GM18873 (cell line): Measurements from ENCODE around the gene IFNAR2.

ENCODE experiments used
- ATAC-seq: cut with Tn5 transposase; IDR thresholded peaks from one replicate; pipeline ENCODE4 v1.9.1; 2021; ENCODE audit warnings: mild to moderate bottlenecking, moderate library complexity, moderate number of reproducible peaks; ENCODE audit not compliant: unreplicated experiment, low FRiP score

The IFNAR2 gene

DNA sequence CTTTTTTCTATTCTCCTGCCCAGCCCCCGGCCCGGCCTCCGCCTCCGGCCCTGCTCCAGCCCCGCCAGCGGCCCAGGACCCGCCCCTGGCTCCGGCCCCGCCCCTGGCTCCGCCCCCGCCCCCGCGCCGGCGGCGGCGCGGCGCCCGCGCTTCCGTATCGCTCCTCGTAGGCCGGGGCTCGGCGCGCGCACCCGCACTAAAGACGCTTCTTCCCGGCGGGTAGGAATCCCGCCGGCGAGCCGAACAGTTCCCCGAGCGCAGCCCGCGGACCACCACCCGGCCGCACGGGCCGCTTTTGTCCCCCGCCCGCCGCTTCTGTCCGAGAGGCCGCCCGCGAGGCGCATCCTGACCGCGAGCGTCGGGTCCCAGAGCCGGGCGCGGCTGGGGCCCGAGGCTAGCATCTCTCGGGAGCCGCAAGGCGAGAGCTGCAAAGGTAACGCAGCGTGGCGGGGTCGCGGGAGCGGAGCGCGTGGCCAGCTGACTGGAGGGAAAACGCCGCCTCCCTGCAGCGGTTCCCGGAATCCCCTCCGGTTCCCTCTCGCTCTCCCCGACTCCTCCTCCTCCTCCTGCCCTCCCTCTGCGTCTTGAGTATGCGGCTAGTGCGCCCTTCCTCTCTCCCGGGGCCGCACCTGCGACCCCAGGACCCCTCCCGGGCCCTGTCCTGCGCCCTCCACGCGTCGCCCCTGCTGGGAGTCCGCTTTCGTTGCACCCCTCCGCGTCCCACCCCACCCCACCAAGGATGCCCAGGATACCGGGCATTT, at the start of gene IFNAR2:
Gene IFNAR2, plus strand, starts transcription at position 155 of the 761 bp plus-strand sequence. CDS start 11,985 bp downstream, outside the sequence.
- no peak for ATAC-seq

- ATAC-seq: no peak
These were observed 43.9 kb upstream of the IFNAR2 start for GRCh38 chr21:33185852-33186251.

- ATAC-seq: no peak
These were observed 42.5 kb upstream of the IFNAR2 start for GRCh38 chr21:33187276-33187675.

GRCh38 chr21:33189237-33189636, 40.5 kb upstream of the IFNAR2 start:
- ATAC-seq: no peak

DNA sequence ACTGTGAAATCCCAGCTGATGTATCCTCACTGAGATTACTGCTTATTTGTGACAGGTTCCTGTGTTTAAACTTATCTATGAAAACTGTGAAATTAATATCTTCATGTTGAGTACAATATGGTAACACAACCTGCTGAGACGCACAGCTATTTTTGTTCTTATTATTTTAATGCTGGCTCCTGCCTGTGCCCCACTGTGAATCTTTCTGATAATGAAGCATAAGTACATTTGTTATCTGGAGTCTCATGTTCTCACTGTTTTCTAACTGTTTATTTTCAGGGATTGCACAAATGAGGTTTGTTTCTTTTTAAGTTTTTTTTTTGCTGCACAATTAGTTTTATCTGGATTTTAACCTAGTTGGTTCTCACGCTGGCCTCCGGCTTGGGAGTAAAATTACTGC, 39.9 kb upstream of the IFNAR2 start:
- no peak for ATAC-seq

- no peak for ATAC-seq
These were observed 32.8 kb upstream of the IFNAR2 start for GRCh38 chr21:33196941-33197374.

GRCh38 chr21:33197496-33197895, 32.2 kb upstream of the IFNAR2 start:
- ATAC-seq: no peak

DNA sequence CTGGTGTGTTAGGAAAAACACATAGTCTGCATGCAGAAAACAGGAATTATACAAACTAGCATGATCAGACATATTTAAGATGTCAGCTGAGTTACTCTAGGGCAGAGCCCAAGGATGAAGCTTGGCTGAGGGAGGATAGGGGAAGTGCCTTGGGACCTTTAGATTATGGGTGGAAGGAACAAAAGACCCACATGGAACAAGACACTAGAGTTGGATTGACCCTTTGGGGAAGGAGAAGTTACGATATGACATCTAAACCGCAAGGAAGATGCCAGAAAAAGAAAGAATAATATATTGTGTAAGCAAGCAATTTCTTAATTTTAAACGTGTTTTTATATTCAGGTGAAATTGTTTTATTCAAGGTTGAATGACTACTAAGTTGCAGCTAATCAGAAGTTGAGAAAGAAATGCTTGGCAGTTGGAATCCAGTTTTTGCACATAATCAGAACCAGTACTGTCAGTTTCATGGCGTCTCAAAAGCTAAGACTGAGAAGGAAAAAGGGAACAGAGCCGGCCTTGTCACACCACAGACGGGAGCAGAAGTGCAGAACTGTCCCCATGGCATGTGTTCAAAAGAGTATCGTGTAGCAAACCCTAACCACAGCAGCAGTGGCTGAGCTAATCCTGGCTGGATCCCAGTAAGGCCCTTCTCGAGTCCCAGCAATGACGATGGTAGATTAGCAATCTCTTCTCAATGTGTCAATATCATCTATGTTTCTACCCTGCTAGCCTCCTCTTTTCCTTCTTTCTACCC, 31.2 kb upstream of the IFNAR2 start:
- ATAC-seq: no peak

DNA sequence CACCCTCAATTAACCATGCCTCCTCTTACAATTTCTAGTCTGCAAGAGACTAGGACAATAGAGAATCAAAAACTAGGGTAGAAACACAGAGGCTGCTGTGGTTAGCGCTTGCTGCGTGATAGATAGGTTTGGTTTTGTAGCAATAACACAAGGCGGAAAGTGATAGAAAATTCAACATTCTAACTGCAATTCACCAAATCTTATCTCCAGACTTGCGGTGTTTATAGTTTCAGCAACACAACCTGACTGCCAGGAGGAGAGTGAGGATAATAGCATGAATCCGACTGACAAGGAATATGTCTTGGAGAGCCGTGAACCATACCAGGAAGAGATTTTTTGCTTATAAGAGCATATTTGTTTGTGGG, 30.7 kb upstream of the IFNAR2 start:
- ATAC-seq: no peak

GRCh38 chr21:33199516-33200217, 30.1 kb upstream of the IFNAR2 start:
- ATAC-seq: peak; percentile 68

GRCh38 chr21:33201956-33202355, 27.8 kb upstream of the IFNAR2 start:
- ATAC-seq: no peak

DNA sequence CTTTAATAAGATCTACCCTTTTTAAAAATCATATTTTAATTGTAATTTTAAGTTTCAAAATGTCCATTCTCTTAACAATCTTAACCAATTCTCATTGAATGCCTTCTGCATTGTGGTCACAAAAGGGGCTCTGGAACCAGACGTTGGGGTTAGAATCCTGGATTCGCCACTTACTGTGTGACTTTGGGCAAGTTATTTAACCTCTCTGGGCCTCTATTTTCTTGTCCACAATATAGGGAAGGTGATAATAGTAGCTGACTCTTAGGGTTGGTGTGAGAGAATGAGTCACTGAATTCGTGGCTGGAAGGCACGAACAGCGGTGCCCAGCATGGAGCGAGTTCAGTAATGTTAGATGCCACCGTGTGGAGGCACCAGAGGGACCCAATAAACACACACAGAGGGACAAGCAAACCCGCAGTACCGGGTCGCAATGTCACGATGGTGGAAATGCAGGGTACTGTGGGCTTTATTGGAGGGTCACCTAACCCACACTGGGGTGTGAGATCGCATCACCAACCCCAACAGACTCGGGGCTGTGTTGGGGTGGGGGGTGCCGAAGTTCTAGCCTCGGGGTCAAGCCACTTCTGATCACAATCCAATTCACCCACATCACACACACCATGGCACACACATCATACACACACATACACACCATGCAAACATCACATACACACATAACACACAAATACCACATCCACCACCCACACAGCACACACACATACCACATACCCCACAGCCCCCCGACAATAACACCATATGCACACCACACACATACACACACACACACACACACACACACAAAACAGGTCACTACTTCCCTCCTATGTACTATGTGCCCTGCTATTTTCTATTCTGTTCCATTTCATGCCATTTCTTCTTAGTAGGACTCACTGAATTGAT, 27.0 kb upstream of the IFNAR2 start:
- ATAC-seq: no peak

DNA sequence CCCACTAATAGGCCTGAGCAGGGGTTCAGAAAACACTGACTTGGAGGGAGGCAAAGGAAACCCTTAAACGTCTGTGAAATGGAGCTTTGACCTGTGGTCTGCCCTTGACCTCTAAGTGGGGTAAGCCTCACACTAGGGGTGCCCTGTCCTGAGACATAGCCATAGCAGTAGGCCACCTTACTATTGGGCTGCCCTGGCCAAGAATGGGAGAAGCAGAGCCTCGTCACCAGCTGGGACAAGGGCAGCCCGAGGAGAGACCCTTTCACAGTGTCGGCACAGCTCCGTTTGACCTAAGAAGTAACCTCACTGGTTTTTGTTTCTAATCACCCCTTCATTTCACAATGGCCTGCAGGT, 26.4 kb upstream of the IFNAR2 start:
- no peak for ATAC-seq

GRCh38 chr21:33205476-33205875, 24.3 kb upstream of the IFNAR2 start:
- ATAC-seq: no peak

- ATAC-seq: no peak
These were observed 22.9 kb upstream of the IFNAR2 start for GRCh38 chr21:33206771-33207281.

GRCh38 chr21:33207449-33208149, 22.1 kb upstream of the IFNAR2 start:
- ATAC-seq: no peak

DNA sequence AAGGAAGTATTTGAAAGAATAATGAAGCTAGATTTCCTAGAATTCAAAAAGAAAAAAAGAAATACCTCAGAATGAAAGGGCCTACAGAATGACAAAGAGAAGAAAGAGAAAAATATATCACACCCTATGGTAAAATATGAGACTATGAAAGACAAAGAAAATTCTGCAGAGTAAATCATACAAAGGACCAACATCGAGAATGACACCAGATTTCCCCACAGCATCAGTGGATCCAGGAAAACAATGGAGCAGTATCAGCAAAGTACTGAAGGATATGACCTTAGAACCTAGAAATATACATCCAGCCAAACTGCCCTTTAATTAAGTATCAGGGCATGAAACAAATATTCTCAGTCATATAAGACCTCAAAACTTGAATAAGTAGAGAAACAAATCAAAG, 21.2 kb upstream of the IFNAR2 start:
- ATAC-seq: no peak

GRCh38 chr21:33211305-33211704, 18.4 kb upstream of the IFNAR2 start:
- no peak for ATAC-seq

DNA sequence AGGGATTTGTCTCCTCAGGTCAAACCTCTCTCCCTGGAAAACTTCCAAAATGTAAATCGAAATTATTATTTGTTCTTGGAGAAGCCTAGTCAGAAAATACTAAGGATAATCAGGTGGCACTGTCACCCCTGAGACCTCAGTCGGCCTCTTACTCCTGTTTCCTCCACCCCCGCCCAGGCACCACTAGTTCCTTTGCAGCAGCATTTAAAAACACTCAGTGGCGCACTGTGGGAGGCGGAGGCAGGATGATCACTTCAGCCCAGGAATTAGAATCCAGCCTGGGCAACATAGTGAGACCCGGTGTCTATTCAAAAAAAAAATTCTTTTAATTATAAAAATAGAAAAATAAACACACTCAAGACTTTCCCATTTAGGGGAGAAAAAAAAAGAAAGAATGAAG, 18.0 kb upstream of the IFNAR2 start:
- no peak for ATAC-seq
